Vagina (tissue), 2 donors: ENCODE data around the gene ATXN2. TPM values are rescaled to one million over a fixed set of nuclear protein-coding genes. Genes with fewer than 3 reads are reported as not detected.
"Not testable (repeated sequence)": the region's sequence is repeated elsewhere in the genome, so short reads cannot be mapped to it uniquely, and the experiment has no call there.

Experiments
- DNase-seq, 2 donors: peaks; one replicate each; pipeline ENCODE4 v3.0.0-alpha.2; 2017; ENCODE audit errors: extremely low spot score in 2 of 2
- H3K27ac ChIP-seq: fragments of 200-600 bp; sonication (generic); one replicate; pipeline ENCODE4 v1.5.1; 2019
- H3K27me3 ChIP-seq: fragments of 200-600 bp; sonication (generic); one replicate; pipeline ENCODE4 v1.5.1; 2019
- H3K36me3 ChIP-seq, 2 donors: fragments of 200-600 bp; sonication (generic); one replicate each; pipeline ENCODE4 v1.5.1; 2017 to 2019
- H3K4me1 ChIP-seq: fragments of 200-600 bp; sonication (generic); one replicate; pipeline ENCODE4 v1.5.1; 2019
- H3K4me3 ChIP-seq, 2 donors: fragments of 200-600 bp; sonication (generic); 1 replicate in 1 of 2; 2 replicates in 1 of 2; pipeline ENCODE4 v1.5.1; 2016 to 2019
- H3K9me3 ChIP-seq: fragments of 200-600 bp; sonication (generic); one replicate; pipeline ENCODE4 v1.5.1; 2019
- CTCF ChIP-seq, 3 experiments: fragments of 450-650 bp in 2 of 3; fragments of 200-600 bp in 1 of 3; sonication (generic) in 1 of 3; IDR thresholded peaks; one replicate each; pipeline ENCODE4 v1.5.1; 2017 to 2019; ENCODE audit warnings: antibody characterized with exemption in 3 of 3, mild to moderate bottlenecking in 2 of 3, moderate library complexity in 2 of 3
- POLR2A ChIP-seq, 2 donors: fragments of 450-650 bp; IDR thresholded peaks; one replicate each; pipeline ENCODE4 v1.6.1; 2017; ENCODE audit warnings: antibody characterized with exemption in 2 of 2, mild to moderate bottlenecking in 2 of 2, moderate library complexity in 2 of 2
- POLR2AphosphoS5 ChIP-seq, 2 donors: sonication (generic); formaldehyde crosslinking; IDR thresholded peaks; one replicate each; pipeline ENCODE4 v1.9.0; 2017; ENCODE audit warnings: antibody characterized with exemption in 2 of 2, mild to moderate bottlenecking in 2 of 2, low read depth in 1 of 2; ENCODE audit not compliant: insufficient read depth in 1 of 2
- intact Hi-C: fragments of 100-400 bp; cut with DNase I; formaldehyde crosslinking; loops from one replicate; pipeline ENCODE4 v1.15.1; 2023
- total RNA-seq: library from RNA; depleted of rRNA; stranded (reverse); fragments of >200 nt; gene quantifications from one replicate; pipeline ENCODE4 v1.2.3, GENCODE V29; 2016

ATXN2 gene
- total RNA-seq, 1 donor from 2014 or later, result 70.2 TPM

- DNase-seq, result no peak
- H3K9me3 ChIP-seq, result no peaks in the 10 kb centered on the region
- TF ChIP-seq CTCF (IDR thresholded peaks at IDR 0.05), result no peak
- no peak for TF ChIP-seq POLR2A (IDR thresholded peaks at IDR 0.05)
- TF ChIP-seq POLR2AphosphoS5 (IDR thresholded peaks at IDR 0.05; ENCODE audit: insufficient read depth in 1 of 2, low read depth in 1 of 2), result no peak
- H3K27me3 ChIP-seq, result no peaks in the 10 kb centered on the region
- H3K4me1 ChIP-seq, result no peaks in the 10 kb centered on the region
- no peaks in the 10 kb centered on the region for H3K36me3 ChIP-seq
- no peak overlapping the region for H3K27ac ChIP-seq
- intact Hi-C loops, result no loop called here
- H3K4me3 ChIP-seq, result no peak overlapping the region
These were observed 7.7 kb upstream of the ATXN2 start for GRCh38 chr12:111606767-111607230.

- intact Hi-C loops, result no loop called here
- no peak overlapping the region for H3K4me3 ChIP-seq
These were observed 7.0 kb upstream of the ATXN2 start for GRCh38 chr12:111605911-111606766.

GRCh38 chr12:111602857-111603256 is 3.7 kb upstream of the ATXN2 start:
- H3K27ac ChIP-seq, intact Hi-C loops, H3K4me3 ChIP-seq, H3K27me3 ChIP-seq, H3K36me3 ChIP-seq, DNase-seq, H3K9me3 ChIP-seq, H3K4me1 ChIP-seq: not testable (repeated sequence)

More at GRCh38 chr12:111605911-111606766, 7.0 kb upstream of the ATXN2 start:
- no peak for DNase-seq
- no peaks in the 10 kb centered on the region for H3K4me1 ChIP-seq
- H3K27me3 ChIP-seq, result no peaks in the 10 kb centered on the region
- TF ChIP-seq POLR2AphosphoS5 (IDR thresholded peaks at IDR 0.05; ENCODE audit: insufficient read depth in 1 of 2, low read depth in 1 of 2) (no peak), CTCF (IDR thresholded peaks at IDR 0.05) (no peak), POLR2A (IDR thresholded peaks at IDR 0.05) (no peak)
- no peak overlapping the region for H3K27ac ChIP-seq
- no peaks in the 10 kb centered on the region for H3K36me3 ChIP-seq
- H3K9me3 ChIP-seq, result no peaks in the 10 kb centered on the region

- TF ChIP-seq POLR2A (IDR thresholded peaks at IDR 0.05), result no peak
- TF ChIP-seq POLR2AphosphoS5 (IDR thresholded peaks at IDR 0.05; ENCODE audit: insufficient read depth in 1 of 2, low read depth in 1 of 2), result no peak
- no peak for TF ChIP-seq CTCF (IDR thresholded peaks at IDR 0.05)
- Histone ChIP-seq H3K27me3 (no peaks in the 10 kb centered on the region), H3K36me3 (no peaks in the 10 kb centered on the region), H3K27ac (no peak overlapping the region), H3K4me1 (peaks cover 7% of the 10 kb centered on the region), H3K4me3 (no peak overlapping the region), H3K9me3 (no peaks in the 10 kb centered on the region)
- no peak for DNase-seq
- intact Hi-C loops, result no loop called here
These were observed 3.2 kb upstream of the ATXN2 start for GRCh38 chr12:111602348-111602747.

- H3K4me1 ChIP-seq, result peaks cover 18% of the 10 kb centered on the region
- H3K27ac ChIP-seq, H3K27me3 ChIP-seq, DNase-seq, H3K36me3 ChIP-seq, H3K4me3 ChIP-seq, H3K9me3 ChIP-seq, intact Hi-C loops: not testable (repeated sequence)
These were observed 1.9 kb upstream of the ATXN2 start for GRCh38 chr12:111600986-111601385.

GRCh38 chr12:111600205-111600642 is 1.1 kb upstream of the ATXN2 start:
- peak overlapping the region; percentile 65 to 88 for H3K4me3 ChIP-seq
- TF ChIP-seq POLR2AphosphoS5 (IDR thresholded peaks at IDR 0.05; ENCODE audit: insufficient read depth in 1 of 2, low read depth in 1 of 2), result no peak
- no peak for TF ChIP-seq CTCF (IDR thresholded peaks at IDR 0.05)
- no peak for TF ChIP-seq POLR2A (IDR thresholded peaks at IDR 0.05)
- intact Hi-C loops, result no loop called here
- H3K27me3 ChIP-seq, result no peaks in the 10 kb centered on the region
- H3K36me3 ChIP-seq, result no peaks in the 10 kb centered on the region
- H3K4me1 ChIP-seq, result peaks cover 25% of the 10 kb centered on the region
- no peaks in the 10 kb centered on the region for H3K9me3 ChIP-seq
- H3K27ac ChIP-seq, result peak overlapping the region; percentile 95
- no peak for DNase-seq
